HEK293 (cell line): Measurements from ENCODE around the gene DAPK2.

ENCODE experiments used
- CTCF ChIA-PET: fragments of 350-600 bp; formaldehyde crosslinking; extraction: SDS; loops from one replicate; lab custom pipeline; 2021; ENCODE audit warnings: antibody characterized with exemption; lab: Yijun Ruan, JAX
- POLR2A ChIA-PET: fragments of 300-600 bp; formaldehyde crosslinking; extraction: SDS; loops from one replicate; lab custom pipeline; 2020; ENCODE audit warnings: antibody characterized with exemption, inconsistent platforms; lab: Yijun Ruan, JAX
- H3K27ac ChIP-seq: fragments of 200-500 bp; sonication (Bioruptor generic); 2 replicates; pipeline ENCODE4 v1.5.1; 2014; ENCODE audit warnings: low read depth, low read length, control low read depth, inconsistent platforms; ENCODE audit errors: extremely low read depth
- H3K36me3 ChIP-seq, 2 experiments: fragments of 200-500 bp in 1 of 2; sonication (Bioruptor generic) in 1 of 2; 1 replicate in 1 of 2; 2 replicates in 1 of 2; pipeline ENCODE4 v1.5.1; 2014 to 2017; ENCODE audit warnings: inconsistent platforms in 2 of 2, low read length in 2 of 2; ENCODE audit not compliant: control insufficient read depth in 2 of 2, insufficient read depth in 1 of 2
- H3K4me1 ChIP-seq: fragments of 200-500 bp; sonication (Bioruptor generic); 2 replicates; pipeline ENCODE4 v1.5.1; 2014; ENCODE audit warnings: mild to moderate bottlenecking, low read length, inconsistent platforms; ENCODE audit not compliant: control insufficient read depth, insufficient read depth
- H3K4me3 ChIP-seq: 2 replicates; pipeline ENCODE4 v1.5.1; 2011; ENCODE audit warnings: low read depth, mild to moderate bottlenecking, control low read depth, low read length, moderate library complexity
- H3K9me3 ChIP-seq: fragments of 200-500 bp; sonication (Bioruptor generic); 2 replicates; pipeline ENCODE4 v1.5.1; 2014; ENCODE audit warnings: low read depth, low read length, inconsistent platforms; ENCODE audit not compliant: control insufficient read depth, insufficient read depth
- KLF8 ChIP-seq: fragments of 450-650 bp; formaldehyde crosslinking; IDR thresholded peaks from 2 replicates; pipeline ENCODE4 v1.5.1; 2016; ENCODE audit warnings: missing biosample characterization, missing genetic modification characterization
- KLF9 ChIP-seq: fragments of 450-650 bp; formaldehyde crosslinking; IDR thresholded peaks from 2 replicates; pipeline ENCODE4 v1.5.1; 2016; ENCODE audit warnings: missing biosample characterization, missing genetic modification characterization, low read depth
- SP7 ChIP-seq: fragments of 450-650 bp; formaldehyde crosslinking; IDR thresholded peaks from 2 replicates; pipeline ENCODE4 v1.5.1; 2016; ENCODE audit warnings: missing biosample characterization, missing genetic modification characterization
- ZFP69B ChIP-seq: fragments of 450-650 bp; formaldehyde crosslinking; IDR thresholded peaks from 2 replicates; pipeline ENCODE4 v1.5.1; 2016; ENCODE audit warnings: missing biosample characterization, missing genetic modification characterization
- ZNF132 ChIP-seq: fragments of 450-650 bp; formaldehyde crosslinking; IDR thresholded peaks from 2 replicates; pipeline ENCODE4 v1.5.1; 2017; ENCODE audit warnings: missing biosample characterization, missing genetic modification characterization, borderline replicate concordance
- ZNF19 ChIP-seq: fragments of 450-650 bp; formaldehyde crosslinking; IDR thresholded peaks from 2 replicates; pipeline ENCODE4; 2016; ENCODE audit warnings: missing biosample characterization, missing genetic modification characterization, low read depth
- ZNF2 ChIP-seq: fragments of 450-650 bp; formaldehyde crosslinking; IDR thresholded peaks from 2 replicates; pipeline ENCODE4 v1.5.1; 2016; ENCODE audit warnings: missing biosample characterization, missing genetic modification characterization
- ZNF214 ChIP-seq: fragments of 450-650 bp; formaldehyde crosslinking; IDR thresholded peaks from 2 replicates; pipeline ENCODE4 v1.5.1; 2017; ENCODE audit warnings: missing biosample characterization, mild to moderate bottlenecking, missing genetic modification characterization, borderline replicate concordance
- ZNF274 ChIP-seq, 2 experiments: fragments of 200-500 bp in 1 of 2; fragments of 450-650 bp in 1 of 2; sonication (Bioruptor generic) in 1 of 2; formaldehyde crosslinking in 1 of 2; IDR thresholded peaks; 2 replicates each; pipeline versions ENCODE4 v1.5.1 to v1.6.1; 2014 to 2016; ENCODE audit warnings: borderline replicate concordance in 1 of 2, inconsistent platforms in 1 of 2, low read length in 1 of 2, missing biosample characterization in 1 of 2, missing genetic modification characterization in 1 of 2
- ZNF335 ChIP-seq: fragments of 450-650 bp; formaldehyde crosslinking; conservative IDR thresholded peaks from 2 replicates; pipeline ENCODE4 v1.5.1; 2016; ENCODE audit warnings: missing biosample characterization, missing genetic modification characterization
- ZNF423 ChIP-seq: fragments of 450-650 bp; formaldehyde crosslinking; IDR thresholded peaks from 2 replicates; pipeline ENCODE4 v1.5.1; 2016; ENCODE audit warnings: missing biosample characterization, missing genetic modification characterization
- ZNF501 ChIP-seq: fragments of 450-650 bp; formaldehyde crosslinking; IDR thresholded peaks from 2 replicates; pipeline ENCODE4 v1.5.1; 2016; ENCODE audit warnings: missing biosample characterization, missing genetic modification characterization
- ZNF530 ChIP-seq: fragments of 450-650 bp; formaldehyde crosslinking; IDR thresholded peaks from 2 replicates; pipeline ENCODE4 v1.5.1; 2016; ENCODE audit warnings: low read depth, missing biosample characterization, missing genetic modification characterization
- ZNF629 ChIP-seq: fragments of 450-650 bp; formaldehyde crosslinking; IDR thresholded peaks from 2 replicates; pipeline ENCODE4 v1.5.1; 2017; ENCODE audit warnings: missing biosample characterization, missing genetic modification characterization
- ZNF707 ChIP-seq: fragments of 450-650 bp; formaldehyde crosslinking; IDR thresholded peaks from 2 replicates; pipeline ENCODE4 v1.5.1; 2016; ENCODE audit warnings: missing biosample characterization, missing genetic modification characterization
- ZNF76 ChIP-seq: fragments of 450-650 bp; formaldehyde crosslinking; IDR thresholded peaks from 2 replicates; pipeline ENCODE4; 2016; ENCODE audit warnings: low read depth, missing biosample characterization, missing genetic modification characterization, borderline replicate concordance
- ZNF768 ChIP-seq: fragments of 450-650 bp; formaldehyde crosslinking; IDR thresholded peaks from 2 replicates; pipeline ENCODE4 v1.5.1; 2018; ENCODE audit warnings: missing biosample characterization, mild to moderate bottlenecking, missing genetic modification characterization
- ZNF777 ChIP-seq: fragments of 450-650 bp; formaldehyde crosslinking; IDR thresholded peaks from 2 replicates; pipeline ENCODE4 v1.5.1; 2017; ENCODE audit warnings: missing biosample characterization, missing genetic modification characterization, borderline replicate concordance
- ZNF792 ChIP-seq: fragments of 450-650 bp; formaldehyde crosslinking; IDR thresholded peaks from 2 replicates; pipeline ENCODE4 v1.5.1; 2016; ENCODE audit warnings: missing biosample characterization, missing genetic modification characterization
- TF ChIP-seq, protein P1 (sequence below): sonication (generic); formaldehyde crosslinking; IDR thresholded peaks from 2 replicates; pipeline ENCODE4 v1.8.1; 2022; ENCODE audit warnings: mild to moderate bottlenecking, moderate library complexity, missing genetic modification reagents
- TF ChIP-seq, protein P2 (sequence below): fragments of 450-650 bp; formaldehyde crosslinking; IDR thresholded peaks from 2 replicates; pipeline ENCODE4 v1.5.1; 2016; ENCODE audit warnings: missing biosample characterization, missing genetic modification characterization
- TF ChIP-seq, protein P3 (sequence below): fragments of 450-650 bp; formaldehyde crosslinking; conservative IDR thresholded peaks from 2 replicates; pipeline ENCODE4 v1.5.1; 2016; ENCODE audit warnings: low read depth, missing biosample characterization, missing genetic modification characterization

Gene DAPK2

DNA sequence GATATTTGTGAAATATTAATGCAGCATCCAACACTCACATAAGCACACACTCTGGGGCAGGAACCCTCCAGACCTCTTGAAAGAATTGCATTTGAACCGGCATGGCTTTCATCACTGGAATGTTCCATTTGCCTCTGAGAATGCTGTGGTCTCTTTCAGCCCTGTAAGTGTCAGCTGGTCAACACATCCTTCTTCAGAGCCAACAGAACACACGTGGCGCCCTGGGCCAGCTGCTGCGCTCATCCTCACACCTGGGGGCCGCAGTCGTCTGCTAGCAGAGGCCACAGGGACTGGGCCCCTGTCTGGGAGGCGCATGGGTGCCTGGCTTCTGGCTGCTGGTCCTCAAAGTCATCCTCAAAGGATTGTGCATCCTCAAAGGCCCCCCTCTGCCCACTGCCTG lies 141.2 kb downstream of the DAPK2 start:
- no peaks in the 10 kb centered on the region for H3K9me3 ChIP-seq
- H3K4me1 ChIP-seq: peaks cover under 1% of the 10 kb centered on the region; the same call in 1 of the 2 replicates
- ChIA-PET CTCF (interaction anchor here (1.0 to 1.5 kb wide), 3 partner anchors 10 to 164 kb away, joined by 3 to 5 read pairs (median 3); no protein-coding TSS in a partner anchor), POLR2A (no interaction called here)
- TF ChIP-seq ZNF629: no peak
- no peak for TF ChIP-seq ZNF274 (IDR thresholded peaks at IDR 0.05; ENCODE audit: low read length)
- no peak for TF ChIP-seq ZNF274 (tag by site-specific recombination; IDR thresholded peaks at IDR 0.05; ENCODE audit: borderline replicate concordance)
- TF ChIP-seq ZNF423 (tag by site-specific recombination): no peak
- no peak for TF ChIP-seq ZNF777
- TF ChIP-seq ZNF501 (tag by site-specific recombination): no peak
- TF ChIP-seq ZNF530: no peak
- TF ChIP-seq, all 188 proteins: peak for 0
- H3K27ac ChIP-seq: no peak overlapping the region
- H3K36me3 ChIP-seq: no peaks in the 10 kb centered on the region
- no peak overlapping the region for H3K4me3 ChIP-seq

DNA sequence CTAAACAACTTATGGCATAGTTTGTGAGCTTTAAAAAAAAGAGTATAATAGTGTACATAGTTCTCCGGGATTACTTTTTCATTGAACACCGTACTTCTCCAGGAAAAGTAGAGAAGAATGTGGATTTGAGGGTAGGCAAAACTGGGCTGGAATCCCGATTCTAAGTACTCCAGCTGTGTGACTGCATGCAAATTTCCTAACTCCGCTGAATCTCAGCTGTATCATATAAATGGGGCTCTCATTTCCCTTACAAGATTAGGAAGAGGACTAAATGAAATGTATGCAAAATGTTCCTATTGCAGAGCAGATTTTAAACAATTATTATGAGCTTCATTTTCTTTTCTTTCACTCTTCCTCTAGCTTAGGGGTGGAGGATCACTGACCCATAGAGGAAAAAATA lies 142.2 kb downstream of the DAPK2 start:
- Histone ChIP-seq H3K4me1 (no peaks in the 10 kb centered on the region), H3K9me3 (no peaks in the 10 kb centered on the region), H3K36me3 (no peaks in the 10 kb centered on the region), H3K27ac (no peak overlapping the region), H3K4me3 (no peak overlapping the region)
- ChIA-PET CTCF (interaction anchor here (1.0 to 1.5 kb wide), 3 partner anchors 11 to 165 kb away, joined by 3 to 5 read pairs (median 3); no protein-coding TSS in a partner anchor), POLR2A (no interaction called here)
- TF ChIP-seq, protein P1, sequence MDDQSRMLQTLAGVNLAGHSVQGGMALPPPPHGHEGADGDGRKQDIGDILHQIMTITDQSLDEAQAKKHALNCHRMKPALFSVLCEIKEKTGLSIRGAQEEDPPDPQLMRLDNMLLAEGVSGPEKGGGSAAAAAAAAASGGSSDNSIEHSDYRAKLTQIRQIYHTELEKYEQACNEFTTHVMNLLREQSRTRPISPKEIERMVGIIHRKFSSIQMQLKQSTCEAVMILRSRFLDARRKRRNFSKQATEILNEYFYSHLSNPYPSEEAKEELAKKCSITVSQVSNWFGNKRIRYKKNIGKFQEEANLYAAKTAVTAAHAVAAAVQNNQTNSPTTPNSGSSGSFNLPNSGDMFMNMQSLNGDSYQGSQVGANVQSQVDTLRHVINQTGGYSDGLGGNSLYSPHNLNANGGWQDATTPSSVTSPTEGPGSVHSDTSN (CRISPR knock-in tag): no peak
- TF ChIP-seq ZNF501 (tag by site-specific recombination): no peak
- TF ChIP-seq ZNF707 (tag by site-specific recombination): no peak
- no peak for TF ChIP-seq ZNF768
- TF ChIP-seq, protein P2, sequence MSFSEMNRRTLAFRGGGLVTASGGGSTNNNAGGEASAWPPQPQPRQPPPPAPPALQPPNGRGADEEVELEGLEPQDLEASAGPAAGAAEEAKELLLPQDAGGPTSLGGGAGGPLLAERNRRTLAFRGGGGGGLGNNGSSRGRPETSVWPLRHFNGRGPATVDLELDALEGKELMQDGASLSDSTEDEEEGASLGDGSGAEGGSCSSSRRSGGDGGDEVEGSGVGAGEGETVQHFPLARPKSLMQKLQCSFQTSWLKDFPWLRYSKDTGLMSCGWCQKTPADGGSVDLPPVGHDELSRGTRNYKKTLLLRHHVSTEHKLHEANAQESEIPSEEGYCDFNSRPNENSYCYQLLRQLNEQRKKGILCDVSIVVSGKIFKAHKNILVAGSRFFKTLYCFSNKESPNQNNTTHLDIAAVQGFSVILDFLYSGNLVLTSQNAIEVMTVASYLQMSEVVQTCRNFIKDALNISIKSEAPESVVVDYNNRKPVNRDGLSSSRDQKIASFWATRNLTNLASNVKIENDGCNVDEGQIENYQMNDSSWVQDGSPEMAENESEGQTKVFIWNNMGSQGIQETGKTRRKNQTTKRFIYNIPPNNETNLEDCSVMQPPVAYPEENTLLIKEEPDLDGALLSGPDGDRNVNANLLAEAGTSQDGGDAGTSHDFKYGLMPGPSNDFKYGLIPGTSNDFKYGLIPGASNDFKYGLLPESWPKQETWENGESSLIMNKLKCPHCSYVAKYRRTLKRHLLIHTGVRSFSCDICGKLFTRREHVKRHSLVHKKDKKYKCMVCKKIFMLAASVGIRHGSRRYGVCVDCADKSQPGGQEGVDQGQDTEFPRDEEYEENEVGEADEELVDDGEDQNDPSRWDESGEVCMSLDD (tag by site-specific recombination): no peak
- no peak for TF ChIP-seq ZNF335 (tag by site-specific recombination)
- no peak for TF ChIP-seq ZNF792
- no peak for TF ChIP-seq ZNF132
- no peak for TF ChIP-seq KLF9
- TF ChIP-seq ZNF2 (tag by site-specific recombination): no peak
- no peak for TF ChIP-seq KLF8
- no peak for TF ChIP-seq SP7 (tag by site-specific recombination)
- TF ChIP-seq, protein P3, sequence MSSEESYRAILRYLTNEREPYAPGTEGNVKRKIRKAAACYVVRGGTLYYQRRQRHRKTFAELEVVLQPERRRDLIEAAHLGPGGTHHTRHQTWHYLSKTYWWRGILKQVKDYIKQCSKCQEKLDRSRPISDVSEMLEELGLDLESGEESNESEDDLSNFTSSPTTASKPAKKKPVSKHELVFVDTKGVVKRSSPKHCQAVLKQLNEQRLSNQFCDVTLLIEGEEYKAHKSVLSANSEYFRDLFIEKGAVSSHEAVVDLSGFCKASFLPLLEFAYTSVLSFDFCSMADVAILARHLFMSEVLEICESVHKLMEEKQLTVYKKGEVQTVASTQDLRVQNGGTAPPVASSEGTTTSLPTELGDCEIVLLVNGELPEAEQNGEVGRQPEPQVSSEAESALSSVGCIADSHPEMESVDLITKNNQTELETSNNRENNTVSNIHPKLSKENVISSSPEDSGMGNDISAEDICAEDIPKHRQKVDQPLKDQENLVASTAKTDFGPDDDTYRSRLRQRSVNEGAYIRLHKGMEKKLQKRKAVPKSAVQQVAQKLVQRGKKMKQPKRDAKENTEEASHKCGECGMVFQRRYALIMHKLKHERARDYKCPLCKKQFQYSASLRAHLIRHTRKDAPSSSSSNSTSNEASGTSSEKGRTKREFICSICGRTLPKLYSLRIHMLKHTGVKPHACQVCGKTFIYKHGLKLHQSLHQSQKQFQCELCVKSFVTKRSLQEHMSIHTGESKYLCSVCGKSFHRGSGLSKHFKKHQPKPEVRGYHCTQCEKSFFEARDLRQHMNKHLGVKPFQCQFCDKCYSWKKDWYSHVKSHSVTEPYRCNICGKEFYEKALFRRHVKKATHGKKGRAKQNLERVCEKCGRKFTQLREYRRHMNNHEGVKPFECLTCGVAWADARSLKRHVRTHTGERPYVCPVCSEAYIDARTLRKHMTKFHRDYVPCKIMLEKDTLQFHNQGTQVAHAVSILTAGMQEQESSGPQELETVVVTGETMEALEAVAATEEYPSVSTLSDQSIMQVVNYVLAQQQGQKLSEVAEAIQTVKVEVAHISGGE (tag by site-specific recombination): no peak
- TF ChIP-seq ZNF214: no peak
- TF ChIP-seq ZNF76 (tag by site-specific recombination): no peak
- no peak for TF ChIP-seq ZNF19
- no peak for TF ChIP-seq ZFP69B
